ENCODE measurements around the gene ADNP2. TPM values are rescaled to one million over a fixed set of nuclear protein-coding genes. Genes with fewer than 3 reads are reported as not detected.

Gene ADNP2
- total RNA-seq, 1 experiment from 2014 or later, result 14.8 TPM

GRCh38 chr18:80106482-80107051, 2.5 kb upstream of the ADNP2 start:
- DNase-seq (ENCODE audit: low spot score), result no peak

GRCh38 chr18:80107426-80107825, 1.6 kb upstream of the ADNP2 start:
- no peak for DNase-seq (ENCODE audit: low spot score)

- DNase-seq (ENCODE audit: low spot score), result no peak
These were observed 933 bp upstream of the ADNP2 start for GRCh38 chr18:80108121-80108536.

GRCh38 chr18:80109676-80110078, 615 bp downstream of the ADNP2 start:
- peak; percentile 6 for DNase-seq (ENCODE audit: low spot score)

GRCh38 chr18:80112624-80113248, 3.7 kb downstream of the ADNP2 start:
- DNase-seq (ENCODE audit: low spot score), result no peak

- no peak for DNase-seq (ENCODE audit: low spot score)
These were observed 6.0 kb downstream of the ADNP2 start for GRCh38 chr18:80115035-80115434.

GRCh38 chr18:80119111-80119510, 10.0 kb downstream of the ADNP2 start:
- DNase-seq (ENCODE audit: low spot score), result no peak

- DNase-seq (ENCODE audit: low spot score), result no peak
These were observed 11.9 kb downstream of the ADNP2 start for GRCh38 chr18:80120932-80121331.

GRCh38 chr18:80124131-80124530, 15.1 kb downstream of the ADNP2 start:
- no peak for DNase-seq (ENCODE audit: low spot score)

GRCh38 chr18:80126797-80127196, 17.7 kb downstream of the ADNP2 start:
- no peak for DNase-seq (ENCODE audit: low spot score)

GRCh38 chr18:80127635-80128034, 18.6 kb downstream of the ADNP2 start:
- no peak for DNase-seq (ENCODE audit: low spot score)

- no peak for DNase-seq (ENCODE audit: low spot score)
These were observed 20.8 kb downstream of the ADNP2 start for GRCh38 chr18:80129672-80130367.

- no peak for DNase-seq (ENCODE audit: low spot score)
These were observed 21.5 kb downstream of the ADNP2 start for GRCh38 chr18:80130555-80130954.

- DNase-seq (ENCODE audit: low spot score), result no peak
These were observed 23.2 kb downstream of the ADNP2 start for GRCh38 chr18:80132180-80132812.

- no peak for DNase-seq (ENCODE audit: low spot score)
These were observed 24.1 kb downstream of the ADNP2 start for GRCh38 chr18:80133124-80133523.

- DNase-seq (ENCODE audit: low spot score), result no peak
These were observed 26.1 kb downstream of the ADNP2 start for GRCh38 chr18:80135136-80135535.

GRCh38 chr18:80136679-80137078, 27.6 kb downstream of the ADNP2 start:
- no peak for DNase-seq (ENCODE audit: low spot score)

- DNase-seq (ENCODE audit: low spot score), result no peak
These were observed 28.1 kb downstream of the ADNP2 start for GRCh38 chr18:80137137-80137536.

- DNase-seq (ENCODE audit: low spot score), result no peak
These were observed 28.9 kb downstream of the ADNP2 start for GRCh38 chr18:80137976-80138375.

GRCh38 chr18:80140455-80140985, 31.5 kb downstream of the ADNP2 start:
- no peak for DNase-seq (ENCODE audit: low spot score)

- DNase-seq (ENCODE audit: low spot score), result no peak
These were observed 34.8 kb downstream of the ADNP2 start for GRCh38 chr18:80143881-80144280.

GRCh38 chr18:80145196-80145804, 36.2 kb downstream of the ADNP2 start:
- no peak for DNase-seq (ENCODE audit: low spot score)

Measured in HT-29 (cell line).